COR-L47 (cell line): ENCODE measurements around the gene ZNF229.
A peak's percentile ranks its signal among the peaks of the same experiment; 100 is the strongest.
"Not testable (repeated sequence)": the region's sequence is repeated elsewhere in the genome, so short reads cannot be mapped to it uniquely, and the experiment has no call there.

Experiments used
- DNase-seq: peaks from one replicate; lab custom pipeline; 2025; lab: John Stamatoyannopoulos, UW

ZNF229 gene

DNA sequence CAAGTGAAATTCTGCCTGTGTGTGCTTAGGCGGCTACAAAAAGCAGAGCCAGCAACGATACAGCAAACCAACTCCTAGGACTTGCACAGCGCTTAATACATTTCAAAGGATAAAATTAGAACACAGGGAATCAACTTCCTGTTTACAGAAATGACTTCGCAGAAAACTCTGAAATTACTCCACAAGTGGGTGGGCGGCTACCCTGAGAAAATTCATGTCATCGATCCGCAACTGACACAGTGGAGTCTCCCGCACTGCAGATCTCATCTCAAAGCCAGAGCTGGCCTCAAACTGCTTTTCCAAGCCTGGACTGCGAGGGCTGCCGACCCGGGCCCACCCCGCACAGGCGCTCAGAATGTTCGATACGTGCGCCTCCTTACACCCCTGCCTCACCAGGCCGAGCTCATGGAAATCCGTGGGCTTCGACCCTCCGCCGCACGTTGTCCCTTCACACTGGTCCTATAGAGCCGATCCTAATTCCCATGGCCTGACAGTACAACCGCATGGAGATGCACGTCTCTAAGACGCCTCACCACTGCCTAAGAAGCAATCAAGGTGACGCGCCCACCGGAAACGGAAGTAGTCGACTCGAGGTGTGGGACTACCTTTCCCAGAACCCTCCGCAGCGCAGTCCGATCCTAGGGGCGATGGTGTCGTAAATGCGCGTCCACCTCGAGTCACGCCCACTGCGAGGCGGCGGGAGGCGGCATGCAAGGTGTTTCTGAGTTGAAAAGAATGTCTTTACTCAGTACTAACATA, at the start of gene ZNF229:
Gene ZNF229, minus strand, starts transcription at position 557 of the 759 bp plus-strand sequence. CDS start 5,625 bp downstream, outside the sequence.
- peak; percentile 77 for DNase-seq

DNA sequence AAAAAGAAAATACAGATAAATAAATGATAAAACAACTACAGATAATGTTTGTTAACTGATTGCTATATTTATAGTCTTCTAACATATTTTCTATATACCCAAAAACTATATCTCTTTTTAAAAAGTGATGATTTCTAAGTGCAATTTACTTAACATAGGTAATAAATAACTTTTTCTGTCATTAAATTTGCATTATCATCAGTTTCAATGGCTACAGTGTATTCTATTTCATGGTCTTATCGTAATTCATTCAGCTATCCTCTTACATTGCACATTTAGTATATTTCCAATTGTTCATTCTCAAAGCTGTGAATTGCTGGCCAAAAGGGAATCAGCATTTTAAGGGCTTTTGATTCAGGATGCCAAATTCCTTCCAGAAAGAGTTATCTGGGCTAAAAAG, 48.4 kb upstream of the ZNF229 start:
- DNase-seq = no peak

DNA sequence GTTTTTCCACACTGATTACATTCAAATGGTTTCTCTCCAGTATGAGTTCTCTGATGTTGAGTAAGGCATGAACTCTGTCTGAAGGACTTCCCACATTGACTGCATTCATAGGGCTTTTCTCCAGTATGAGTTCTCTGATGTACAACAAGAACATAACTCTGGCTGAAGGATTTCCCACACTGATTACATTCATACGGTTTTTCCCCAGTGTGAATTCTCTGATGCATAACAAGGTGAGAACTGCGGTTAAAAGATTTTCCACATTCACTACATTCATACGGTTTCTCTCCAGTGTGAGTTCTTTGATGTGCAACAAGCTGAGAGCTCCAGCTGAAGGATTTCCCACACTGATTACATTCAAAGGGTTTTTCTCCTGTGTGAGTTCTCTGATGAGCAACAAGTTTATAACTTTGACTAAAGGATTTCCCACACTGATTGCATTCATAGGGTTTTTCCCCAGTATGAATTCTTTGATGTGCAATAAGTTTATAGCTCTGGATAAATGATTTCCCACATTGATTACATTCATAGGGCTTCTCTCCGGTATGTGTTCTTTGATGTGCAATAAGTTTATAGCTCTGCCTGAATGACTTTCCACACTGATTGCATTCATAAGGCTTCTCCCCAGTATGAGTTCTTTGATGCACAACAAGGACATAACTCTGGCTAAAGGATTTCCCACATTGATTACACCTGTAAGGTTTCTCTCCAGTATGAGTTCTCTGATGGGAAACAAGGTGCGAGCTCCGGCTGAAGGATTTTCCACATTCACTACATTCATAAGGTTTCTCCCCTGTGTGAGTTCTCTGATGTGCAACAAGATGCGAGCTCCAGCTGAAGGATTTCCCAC, 28.5 kb upstream of the ZNF229 start:
- DNase-seq = no peak

DNA sequence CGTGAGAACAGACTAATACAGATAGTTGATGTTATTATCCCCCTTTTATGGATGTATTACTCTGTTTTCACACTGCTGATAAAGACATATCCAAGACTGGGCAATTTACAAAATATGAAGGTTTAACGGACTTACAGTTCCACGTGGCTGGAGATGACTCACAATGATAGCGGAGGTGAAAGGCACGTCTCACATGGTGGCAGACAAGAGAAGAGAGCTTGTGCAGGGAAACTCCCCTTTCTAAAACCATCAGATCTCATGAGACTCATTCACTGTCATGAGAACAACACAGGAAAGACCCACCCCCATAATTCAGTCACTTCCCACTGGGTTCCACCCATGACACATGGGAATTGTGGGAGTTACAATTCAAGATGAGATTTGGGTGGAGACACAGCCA, 20.5 kb upstream of the ZNF229 start:
- DNase-seq = not testable (repeated sequence)

DNA sequence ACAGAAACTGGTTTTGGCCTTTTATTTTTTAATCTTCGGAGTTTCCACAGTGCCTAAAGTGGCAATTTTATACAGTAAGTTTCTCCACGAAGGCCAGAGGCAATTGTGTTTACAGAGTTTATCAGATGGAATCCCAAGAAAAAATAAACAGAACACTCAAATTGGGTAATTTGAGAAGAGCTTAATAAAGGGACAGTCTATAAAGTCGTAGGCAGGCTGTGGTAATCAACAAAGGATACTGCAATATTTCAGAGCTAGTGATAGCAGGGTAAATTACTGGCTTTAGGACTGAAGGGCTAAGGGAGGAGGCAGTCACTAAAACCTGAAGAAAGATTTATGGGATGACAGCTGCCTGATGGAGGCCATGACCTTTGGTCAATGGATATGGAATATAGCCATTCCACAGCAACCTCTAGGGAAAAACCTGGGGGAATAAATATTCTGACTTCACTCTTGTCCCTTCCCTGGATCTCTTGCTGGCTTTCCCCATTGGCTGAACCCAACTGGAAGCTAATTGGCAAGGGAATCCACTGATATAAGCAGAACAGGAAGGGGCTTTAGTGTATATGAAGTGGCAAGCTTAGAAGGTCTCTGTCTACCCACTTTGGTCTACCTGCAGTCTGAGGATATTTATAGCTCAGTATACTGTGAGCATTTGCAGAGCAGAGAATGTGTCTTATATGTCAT, 14.5 kb upstream of the ZNF229 start:
- DNase-seq = not testable (repeated sequence)

DNA sequence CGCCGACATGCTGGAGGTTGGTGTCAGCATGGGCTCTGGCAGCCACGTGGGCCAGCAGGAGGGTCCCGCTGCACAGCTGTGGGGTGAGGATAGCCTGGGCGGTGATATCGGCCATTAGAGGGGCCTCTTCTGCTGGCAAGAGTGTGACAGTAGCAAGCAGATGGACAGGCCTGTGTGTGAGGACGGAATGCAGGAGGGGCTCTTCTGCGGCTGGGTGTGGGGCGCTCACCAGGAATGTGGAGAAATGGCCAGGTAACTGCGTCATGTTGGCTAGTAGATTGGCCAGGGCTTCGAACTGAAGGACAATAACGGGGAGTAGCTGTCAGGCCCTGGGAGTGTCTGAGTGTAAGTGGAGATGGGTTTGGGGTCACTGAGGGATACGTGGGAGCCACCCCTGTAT, 7.7 kb upstream of the ZNF229 start:
- DNase-seq = not testable (repeated sequence)

DNA sequence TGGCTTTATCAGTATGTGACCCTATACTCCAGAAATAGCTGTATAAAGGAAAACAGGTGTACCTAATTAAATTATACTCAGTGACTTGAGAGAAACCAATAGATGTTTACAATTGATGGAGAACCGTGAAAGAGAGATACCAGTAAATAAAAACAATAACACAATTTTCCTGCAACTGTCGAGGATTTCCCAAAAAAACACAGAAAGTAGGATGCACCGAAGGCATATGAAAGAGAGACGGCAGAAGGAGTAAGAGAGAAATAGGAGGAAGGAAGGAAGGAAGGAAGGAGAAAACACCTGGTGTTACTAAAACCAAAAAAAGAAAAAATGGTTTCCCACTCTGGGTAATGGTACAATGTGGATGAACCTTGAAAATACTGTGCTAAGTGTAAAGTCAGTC, 6.8 kb upstream of the ZNF229 start:
- DNase-seq = no peak

DNA sequence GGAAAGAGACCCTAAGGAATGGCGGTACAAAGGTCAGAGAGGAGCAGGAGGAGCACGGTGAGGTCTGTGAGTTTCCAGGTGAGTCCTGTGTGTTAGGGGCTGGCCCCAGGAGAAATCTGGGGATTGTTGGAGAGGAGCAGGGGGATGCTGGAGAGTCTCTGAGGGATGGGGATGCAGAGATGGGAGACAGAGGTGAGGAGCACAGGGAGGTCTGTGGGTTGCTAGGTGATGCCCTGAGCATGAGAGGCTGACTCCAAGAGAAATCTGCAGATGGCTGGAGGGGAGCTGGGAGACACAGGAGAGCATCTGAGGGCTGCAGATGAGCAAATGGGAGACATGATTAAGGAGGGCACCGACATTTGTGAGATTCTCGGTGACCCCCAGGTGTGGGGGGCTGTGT, 4.1 kb upstream of the ZNF229 start:
- DNase-seq = no peak

DNA sequence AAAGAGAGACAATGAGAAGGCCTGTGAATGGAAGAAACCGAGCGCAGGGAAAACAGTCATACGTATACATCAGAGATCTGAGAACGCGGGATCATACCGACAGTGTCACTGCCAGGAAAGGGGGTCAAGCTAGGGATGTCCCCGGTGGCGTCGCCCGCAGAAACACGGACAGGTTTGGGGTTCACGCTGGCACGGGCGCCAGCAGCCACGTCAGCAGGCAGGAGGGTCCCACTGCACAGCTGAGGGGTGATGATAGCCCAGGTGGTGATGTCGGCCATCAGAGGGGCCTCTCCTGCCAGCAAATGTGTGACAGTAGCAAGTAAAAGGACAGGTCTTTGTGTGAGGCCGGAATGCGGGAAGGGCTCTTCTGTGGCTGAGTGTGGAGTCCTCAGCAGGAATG, 3.4 kb upstream of the ZNF229 start:
- DNase-seq = no peak

DNA sequence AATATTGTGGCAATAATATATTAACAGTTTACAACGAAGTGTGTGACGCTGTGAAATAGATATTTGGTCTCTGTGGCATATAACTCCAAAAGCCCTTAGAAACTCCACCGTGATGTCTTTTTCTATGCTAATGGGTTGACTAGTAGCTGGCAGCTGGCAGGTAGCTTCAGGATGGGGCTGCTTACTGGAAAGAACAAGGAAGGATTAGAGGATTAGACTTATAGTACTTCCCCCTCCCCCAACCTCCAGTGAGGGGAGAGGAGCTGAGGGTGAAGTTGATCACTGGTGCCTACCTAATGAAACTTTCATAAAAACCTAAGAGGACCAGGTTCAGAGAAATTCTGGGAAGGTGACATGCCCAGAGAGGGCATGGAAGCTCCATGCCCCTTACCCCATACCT, 9.8 kb downstream of the ZNF229 start:
- no peak for DNase-seq

DNA sequence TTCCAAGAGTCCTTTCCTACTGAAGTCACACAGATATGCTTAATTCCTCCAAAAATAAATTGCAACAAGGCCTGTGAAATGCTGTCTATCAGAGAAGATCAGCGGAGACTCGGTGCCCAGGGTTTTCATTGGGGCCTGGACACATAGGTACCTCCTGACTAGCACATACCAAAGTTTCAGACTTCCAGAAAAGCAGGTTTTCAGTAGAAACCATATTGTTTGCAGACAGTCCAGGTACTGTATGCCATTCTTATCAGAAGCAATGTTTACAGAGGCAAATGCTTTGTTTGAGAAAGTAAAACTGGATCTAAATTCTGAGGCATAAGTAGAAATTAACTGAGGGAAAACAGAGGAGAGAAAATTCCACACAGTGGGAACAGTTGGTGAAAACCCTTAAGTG, 12.8 kb downstream of the ZNF229 start:
- DNase-seq = no peak

DNA sequence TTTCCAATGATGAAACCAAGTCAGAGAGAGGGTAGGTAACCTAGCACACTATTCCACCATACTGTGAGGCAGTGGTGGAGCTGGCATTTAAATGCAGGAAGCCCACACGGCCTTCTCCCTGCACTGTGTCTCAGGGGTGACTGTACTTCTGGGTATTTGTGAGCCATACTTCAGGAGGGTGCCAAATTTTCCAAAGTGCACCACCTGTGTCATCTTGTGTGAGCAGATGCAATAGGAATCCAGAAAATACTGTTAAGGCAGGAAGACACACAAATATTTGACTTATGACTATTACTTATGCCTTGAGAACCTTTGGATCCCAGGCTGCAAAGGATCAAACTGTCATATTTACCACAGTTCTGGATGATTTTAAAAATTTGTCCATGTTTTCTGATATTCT, 17.3 kb downstream of the ZNF229 start:
- DNase-seq = no peak

DNA sequence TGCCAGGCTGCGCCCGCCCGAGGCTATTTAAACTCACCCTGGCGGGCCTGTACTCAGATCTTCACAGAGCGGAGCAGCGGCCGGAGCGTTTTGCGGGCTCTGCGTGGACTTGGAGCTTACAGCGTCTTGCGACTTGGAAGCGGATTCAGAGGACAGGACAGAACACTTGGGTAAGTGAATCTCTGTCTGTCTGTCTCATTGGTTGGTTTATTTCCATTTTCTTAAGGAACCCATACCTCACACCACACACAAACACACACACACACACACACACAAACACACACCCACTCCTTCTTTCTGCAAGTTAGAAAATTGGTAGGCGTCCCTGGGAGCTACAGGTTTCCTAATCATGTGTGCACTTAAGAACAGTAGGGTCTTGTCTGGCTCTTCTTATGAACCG, 32.7 kb downstream of the ZNF229 start:
- not testable (repeated sequence) for DNase-seq

DNA sequence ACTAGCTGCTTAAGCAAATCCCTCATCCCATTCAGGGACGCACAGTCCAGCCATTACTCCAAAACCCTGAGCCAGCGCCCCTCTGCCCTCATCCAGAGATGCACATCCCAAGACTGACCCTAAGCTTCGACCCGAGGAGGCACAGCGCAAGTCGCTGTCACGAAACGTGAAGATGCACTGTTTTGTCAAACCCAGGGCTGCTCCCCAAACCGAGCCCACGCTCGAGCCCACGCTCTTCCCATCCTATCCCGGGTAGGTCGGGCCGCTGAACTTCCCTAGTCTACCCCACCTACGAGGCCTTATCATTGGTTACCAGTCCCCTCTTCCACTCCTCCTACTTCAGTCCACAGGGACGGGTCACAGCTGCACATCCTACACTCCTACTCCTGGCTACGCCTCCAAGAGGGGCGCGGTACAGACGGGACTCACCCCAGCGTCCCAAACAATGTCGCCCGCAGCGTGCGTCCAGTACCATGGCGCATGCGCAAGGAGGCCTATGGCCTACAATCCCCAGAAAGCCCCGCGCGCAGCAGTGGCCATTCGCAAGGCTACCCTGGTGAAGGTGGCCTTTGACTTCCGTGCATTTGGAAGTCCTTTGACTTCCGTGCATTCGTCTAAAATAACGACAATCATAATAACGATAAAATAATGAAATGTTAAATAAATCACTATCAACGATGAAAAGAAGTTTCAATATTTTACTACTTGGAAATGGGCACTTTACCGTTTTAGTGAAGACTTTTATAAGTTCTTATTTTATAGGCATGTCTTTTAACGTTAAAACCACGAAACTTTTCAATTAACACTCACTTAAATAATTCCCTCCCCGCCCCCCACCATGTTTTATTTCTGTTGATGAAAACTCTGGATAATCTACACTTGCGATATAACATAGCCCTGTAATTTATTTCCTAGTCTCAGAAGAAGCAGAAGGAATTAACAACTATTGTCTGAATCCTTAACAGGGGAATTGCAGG, 46.8 kb downstream of the ZNF229 start, which contains the start of gene ZNF285:
Gene ZNF285, minus strand, starts transcription at position 470 of the 977 bp plus-strand sequence. CDS start 4,395 bp downstream, outside the sequence.
- no peak for DNase-seq

DNA sequence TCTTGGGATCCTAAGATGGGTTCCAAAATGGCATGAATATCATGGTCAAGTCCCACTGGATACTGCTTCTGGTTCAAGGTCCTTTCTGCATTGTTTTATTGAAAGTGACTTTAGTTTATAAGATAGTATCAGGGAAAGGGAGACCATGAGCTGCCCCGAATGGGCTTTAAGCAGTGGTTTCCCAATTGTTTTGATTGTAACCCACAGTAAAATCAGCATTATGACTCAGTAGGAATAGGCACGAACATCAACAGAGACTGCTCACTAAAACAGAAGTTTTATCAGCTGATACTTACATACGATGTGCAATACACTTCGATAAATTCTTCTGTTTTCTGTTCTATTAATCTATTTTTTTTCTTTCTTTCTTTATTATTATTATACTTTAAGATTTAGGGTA, 59.0 kb downstream of the ZNF229 start:
- DNase-seq = not testable (repeated sequence)
